HepG2 (cell line): ENCODE data around the gene NPR3. TPM values are rescaled to one million over a fixed set of nuclear protein-coding genes. Genes with fewer than 3 reads are reported as not detected.
A peak's percentile ranks its signal among the peaks of the same experiment; 100 is the strongest.

Experiments used
- ATAC-seq: fragments of 200-7000 bp; cut with Tn5 transposase; 3 replicates; pipeline ENCODE4 v1.9.1; 2020; ENCODE audit warnings: mild to moderate bottlenecking, moderate library complexity
- BruUV-seq: library from RNA; stranded (reverse); fragments of 400-500 nt; replicated peaks from 2 replicates; lab custom pipeline; 2021; lab: Mats Ljungman, UMichigan
- CTCF ChIA-PET: fragments of 300-600 bp; formaldehyde crosslinking; extraction: SDS; loops from one replicate; lab custom pipeline; 2021; ENCODE audit warnings: low total read pairs, inconsistent platforms, low intra/inter-chr PET ratio; lab: Yijun Ruan, JAX
- POLR2A ChIA-PET: fragments of 350-600 bp; sonication (Branson Sonifier 250); formaldehyde crosslinking; loops from one replicate; lab custom pipeline; 2020; ENCODE audit warnings: antibody characterized with exemption, inconsistent platforms; lab: Yijun Ruan, JAX
- DNase-seq: peaks from one replicate; pipeline ENCODE4 v3.0.0-alpha.2; 2015; ENCODE audit warnings: low spot score
- FAIRE-seq: peaks from 3 replicates; lab custom pipeline; 2011; peaks lifted over from hg19 to GRCh38; lab: Jason Lieb, UNC
- H2AFZ ChIP-seq: one replicate; pipeline ENCODE4 v1.6.1; 2011; ENCODE audit warnings: low read length, inconsistent platforms
- H3K27ac ChIP-seq: fragments of 300-600 bp; 3 replicates; pipeline ENCODE4 v1.8.0; 2011; ENCODE audit warnings: mixed run types, mild to moderate bottlenecking, mixed read lengths, low read length, inconsistent platforms; ENCODE audit not compliant: insufficient read depth; ENCODE audit errors: extremely low read length
- H3K27me3 ChIP-seq, 2 experiments: fragments of 200-600 bp in 1 of 2; 2 replicates in 1 of 2; 3 replicates in 1 of 2; pipeline versions ENCODE4 v1.6.0 to v1.8.0; 2011; ENCODE audit warnings: low read length in 2 of 2, mild to moderate bottlenecking in 2 of 2, moderate library complexity in 2 of 2, inconsistent platforms in 1 of 2; ENCODE audit not compliant: insufficient read depth in 2 of 2, control insufficient read depth in 1 of 2
- H3K36me3 ChIP-seq, 2 experiments: fragments of 200-600 bp in 1 of 2; replicated peaks in 1 of 2; 2 replicates in 1 of 2; 3 replicates in 1 of 2; pipeline versions ENCODE4 v1.5.1 to v1.8.0; 2011; ENCODE audit warnings: low read length in 2 of 2, inconsistent platforms in 1 of 2; ENCODE audit not compliant: insufficient read depth in 2 of 2, control insufficient read depth in 1 of 2
- H3K4me1 ChIP-seq: 2 replicates; pipeline ENCODE4 v1.5.1; 2012; ENCODE audit warnings: low read length, inconsistent platforms; ENCODE audit not compliant: insufficient read depth
- H3K4me2 ChIP-seq: 2 replicates; pipeline ENCODE4 v1.6.0; 2011; ENCODE audit warnings: low read depth, low read length, inconsistent platforms
- H3K4me3 ChIP-seq, 3 experiments: fragments of 200-600 bp in 1 of 3; sonication (generic), shearing (Covaris generic) in 1 of 3; replicated peaks in 1 of 3; 2 replicates each; pipeline ENCODE4 v1.5.1; 2011 to 2016; ENCODE audit warnings: low read length in 3 of 3, inconsistent platforms in 2 of 3, low read depth in 2 of 3, mild to moderate bottlenecking in 2 of 3, control low read depth in 1 of 3, mixed read lengths in 1 of 3; ENCODE audit not compliant: insufficient read depth in 1 of 3
- H3K79me2 ChIP-seq: one replicate; pipeline ENCODE4 v1.6.1; 2011; ENCODE audit warnings: low read length, inconsistent platforms; ENCODE audit not compliant: insufficient read depth
- H3K9ac ChIP-seq: 2 replicates; pipeline ENCODE4 v1.6.0; 2011; ENCODE audit warnings: mild to moderate bottlenecking, low read depth, low read length, inconsistent platforms; ENCODE audit not compliant: insufficient read depth
- H3K9me3 ChIP-seq: 2 replicates; pipeline ENCODE4 v1.5.1; 2012; ENCODE audit warnings: mild to moderate bottlenecking, low read length
- H4K20me1 ChIP-seq: 2 replicates; pipeline ENCODE4 v1.6.0; 2011; ENCODE audit warnings: inconsistent platforms, mild to moderate bottlenecking, low read length, moderate library complexity; ENCODE audit not compliant: insufficient read depth
- ARID5B ChIP-seq: IDR thresholded peaks from 2 replicates; pipeline ENCODE4 v1.4.0; 2020; ENCODE audit warnings: mild to moderate bottlenecking, missing genetic modification reagents
- FOXA1 ChIP-seq, 2 experiments: fragments of 450-650 bp in 1 of 2; sonication (generic) in 1 of 2; formaldehyde crosslinking in 1 of 2; IDR thresholded peaks; 2 replicates each; pipeline versions ENCODE4 v1.4.0 to v1.6.1; 2016 to 2020; ENCODE audit warnings: missing genetic modification reagents in 1 of 2
- GATA4 ChIP-seq: sonication (generic); IDR thresholded peaks from 2 replicates; pipeline ENCODE4 v1.6.1; 2016; ENCODE audit warnings: antibody characterized with exemption, low read depth, borderline replicate concordance
- IRF2 ChIP-seq: IDR thresholded peaks from 2 replicates; pipeline ENCODE4 v1.6.1; 2018; ENCODE audit warnings: missing genetic modification reagents, missing compliant biosample characterization
- KAT2B ChIP-seq: fragments of 150-350 bp; IDR thresholded peaks from 2 replicates; pipeline ENCODE4 v1.6.1; 2014; ENCODE audit warnings: low read depth, low read length, borderline replicate concordance
- MAFF ChIP-seq: IDR thresholded peaks from 2 replicates; pipeline ENCODE4 v1.6.1; 2011; ENCODE audit warnings: low read depth, low read length, improper control_type of control experiment
- MAFG ChIP-seq: sonication (generic); formaldehyde crosslinking; IDR thresholded peaks from 2 replicates; pipeline ENCODE4 v1.5.1; 2020; ENCODE audit warnings: mild to moderate bottlenecking, missing genetic modification reagents
- MAFK ChIP-seq, 2 experiments: IDR thresholded peaks in 1 of 2; conservative IDR thresholded peaks in 1 of 2; 2 replicates each; pipeline ENCODE4 v1.6.1; 2011; ENCODE audit warnings: improper control_type of control experiment in 2 of 2, low read length in 2 of 2
- NFE2 ChIP-seq: sonication (generic); formaldehyde crosslinking; IDR thresholded peaks from 2 replicates; pipeline ENCODE4 v1.4.0; 2020; ENCODE audit warnings: missing genetic modification reagents
- NFE2L2 ChIP-seq: fragments of 150-350 bp; IDR thresholded peaks from 2 replicates; pipeline ENCODE4 v1.6.1; 2014; ENCODE audit warnings: low read length
- RERE ChIP-seq: IDR thresholded peaks from 2 replicates; pipeline ENCODE4 v1.6.1; 2016; ENCODE audit warnings: low read depth, missing genetic modification reagents, missing compliant biosample characterization
- WGBS: methylation state at CpG from one replicate; pipeline ENCODE4 v1.1.6; 2017; ENCODE audit warnings: low lambda C conversion rate; 5-methylcytosine and 5-hydroxymethylcytosine counted together
- in situ Hi-C: cut with HindIII; loops from 2 replicates; pipeline ENCODE4 v1.10.0; 2017; ENCODE audit warnings: low pct_unique_long_range_greater_than_20kb; ENCODE audit not compliant: extremely low pct_ligation_motif_present
- intact Hi-C: fragments of 100-400 bp; cut with micrococcal nuclease; formaldehyde crosslinking; loops from one replicate; pipeline ENCODE4 v1.10.0; 2022; ENCODE audit not compliant: unreplicated experiment
- polyA plus RNA-seq, 8 experiments: library from polyadenylated mRNA; depleted of rRNA in 3 of 8; stranded (reverse) in 7 of 8; unstranded in 1 of 8; fragments of >200 nt; fragmentation: Illumina TruSeq in 4 of 8; extraction: Trizol in 4 of 8; gene quantifications; 2 replicates each; pipeline versions ENCODE4 v1.2.1 to v1.2.3, GENCODE V29; 2011 to 2016; ENCODE audit warnings: low read depth in 4 of 8, missing spikeins in 1 of 8, mixed read lengths in 1 of 8; ENCODE audit not compliant: insufficient read depth in 1 of 8
- total RNA-seq, 5 experiments: library from RNA; depleted of rRNA; stranded (reverse); fragments of >200 nt; fragmentation: Illumina TruSeq; extraction: Trizol; gene quantifications; 2 replicates each; pipeline ENCODE4 v1.2.3, GENCODE V29; 2016; ENCODE audit warnings: low read depth in 1 of 5

The NPR3 gene
- total and polyA plus RNA-seq, 2 of the 13 experiments (the other 11 are each of a cell fraction or from before 2014, with no cell fraction given), result 0.01 TPM; not detected in 1

GRCh38 chr5:32754284-32754683 lies 43.2 kb downstream of the NPR3 start (continued):
- no peak for TF ChIP-seq RERE (CRISPR knock-in tag)
- TF ChIP-seq, all 625 proteins: peak for 0

GRCh38 chr5:32760091-32760509 lies 49.0 kb downstream of the NPR3 start:
- in situ Hi-C loops, result no loop called here
- Histone ChIP-seq H3K27ac (no peak overlapping the region), H3K36me3 (no peaks in the 10 kb centered on the region), H3K4me3 (no peak overlapping the region), H3K27me3 (no peaks in the 10 kb centered on the region), H3K4me2 (0 out of 2 replicates have a peak overlapping the region, but pooled peaks have one; percentile 3), H2AFZ (no peak overlapping the region), H3K9me3 (no peaks in the 10 kb centered on the region), H3K9ac (no peak overlapping the region), H3K4me1 (no peaks in the 10 kb centered on the region), H3K79me2 (no peaks in the 10 kb centered on the region), H4K20me1 (no peaks in the 10 kb centered on the region)
- no TSS peak for BruUV-seq
- DNase-seq, result peak; percentile 19
- ChIA-PET POLR2A (no interaction called here), CTCF (no interaction called here)
- no peak for ATAC-seq
- 36% methylated on average over 4 of the region's 4 CpGs for WGBS
- intact Hi-C loops, result no loop called here
- no peak for FAIRE-seq
- TF ChIP-seq ARID5B (CRISPR knock-in tag) (0 out of 2 replicates have a peak, but pooled peaks have one; percentile 9), MAFK (conservative IDR thresholded peaks at IDR 0.05 in 1 of 2, IDR thresholded peaks at IDR 0.05 in 1 of 2; ENCODE audit: low read length in 2 of 2) (peak; percentile 85 to 95), NFE2 (peak; percentile 41; the same call in 1 of the 2 replicates), FOXA1 (IDR thresholded peaks at IDR 0.05) (no peak), FOXA1 (CRISPR knock-in tag; IDR thresholded peaks at IDR 0.05) (peak; percentile 42; the same call in 1 of the 2 replicates), KAT2B (no peak), IRF2 (CRISPR knock-in tag) (peak; percentile 53; the same call in 1 of the 2 replicates), GATA4 (no peak), MAFG (CRISPR knock-in tag) (peak; percentile 66; the same call in 1 of the 2 replicates), MAFF (peak; percentile 85), NFE2L2 (peak; percentile 97)
